HL-60 (cell line): ENCODE measurements around the gene CLSTN1.

Experiments used
- DNase-seq, 2 experiments: peaks; one replicate each; pipeline ENCODE4 v3.0.0-alpha.2; 2010 to 2020; ENCODE audit warnings: low read depth in 1 of 2, low spot score in 1 of 2
- H3K27ac ChIP-seq: fragments of 250-450 bp; sonication (Bioruptor Pico); replicated peaks from 2 replicates; pipeline ENCODE4 v1.5.1; 2020; ENCODE audit warnings: mild to moderate bottlenecking, moderate library complexity
- H3K27me3 ChIP-seq: fragments of 250-450 bp; sonication (Bioruptor Pico); 2 replicates; pipeline ENCODE4 v1.5.1; 2021; ENCODE audit warnings: mild to moderate bottlenecking, moderate library complexity; ENCODE audit not compliant: insufficient read depth, poor library complexity, severe bottlenecking
- H3K4me3 ChIP-seq: replicated peaks from 2 replicates; pipeline ENCODE4 v1.5.1; 2011; ENCODE audit warnings: mild to moderate bottlenecking, control low read depth, low read length; ENCODE audit not compliant: insufficient read depth
- CTCF ChIP-seq: IDR thresholded peaks from one replicate; pipeline ENCODE4 v1.5.1; 2011; ENCODE audit warnings: low read length, control low read depth, inconsistent platforms; ENCODE audit not compliant: insufficient read depth
- GABPA ChIP-seq: IDR thresholded peaks from 2 replicates; pipeline ENCODE4 v1.6.1; 2012; ENCODE audit warnings: low read depth
- POLR2AphosphoS5 ChIP-seq: IDR thresholded peaks from 2 replicates; pipeline ENCODE4 v1.6.1; 2012; ENCODE audit warnings: low read depth
- REST ChIP-seq: IDR thresholded peaks from 2 replicates; pipeline ENCODE4 v1.6.1; 2012; ENCODE audit warnings: low read depth; ENCODE audit not compliant: insufficient replicate concordance
- SPI1 ChIP-seq: IDR thresholded peaks from 2 replicates; pipeline ENCODE4 v1.6.1; 2012; ENCODE audit warnings: low read depth, mild to moderate bottlenecking, borderline replicate concordance

The CLSTN1 gene

GRCh38 chr1:9826087-9826486 is 2.3 kb upstream of the CLSTN1 start:
- no peak for DNase-seq
- H3K27me3 ChIP-seq, result no peaks in the 10 kb centered on the region
- no peak overlapping the region for H3K27ac ChIP-seq
- TF ChIP-seq SPI1, result no peak
- TF ChIP-seq GABPA, result no peak
- no peak for TF ChIP-seq CTCF
- TF ChIP-seq POLR2AphosphoS5, result no peak
- no peak for TF ChIP-seq REST
- no peak overlapping the region for H3K4me3 ChIP-seq

GRCh38 chr1:9825093-9826074 is 1.6 kb upstream of the CLSTN1 start:
- peak; percentile 68 to 71 for DNase-seq
- TF ChIP-seq REST (no peak), SPI1 (peak; percentile 79; the same call in 1 of the 2 replicates), POLR2AphosphoS5 (peak; percentile 20; the same call in 1 of the 2 replicates), GABPA (no peak), CTCF (no peak)
- Histone ChIP-seq H3K27me3 (no peaks in the 10 kb centered on the region), H3K4me3 (no peak overlapping the region), H3K27ac (no peak overlapping the region)

- no peak overlapping the region for H3K27ac ChIP-seq
These were observed 931 bp upstream of the CLSTN1 start for GRCh38 chr1:9824702-9825089.

More at GRCh38 chr1:9824702-9825089, 931 bp upstream of the CLSTN1 start:
- H3K27me3 ChIP-seq, result no peaks in the 10 kb centered on the region
- H3K4me3 ChIP-seq, result no peak overlapping the region
- no peak for DNase-seq
- TF ChIP-seq POLR2AphosphoS5 (no peak), REST (no peak), SPI1 (no peak), GABPA (no peak), CTCF (no peak)
